Caco-2 (cell line): Measurements from ENCODE around the gene POTEB3. TPM values are rescaled to one million over a fixed set of nuclear protein-coding genes. Genes with fewer than 3 reads are reported as not detected.
"Not testable (repeated sequence)": the region's sequence is repeated elsewhere in the genome, so short reads cannot be mapped to it uniquely, and the experiment has no call there.

Experiments used
- BruUV-seq: library from RNA; stranded (reverse); fragments of 400-500 nt; replicated peaks from 2 replicates; lab custom pipeline; 2021; lab: Mats Ljungman, UMichigan
- CTCF ChIA-PET: fragments of 300-600 bp; sonication (Branson Sonifier 250); formaldehyde crosslinking; loops from one replicate; lab custom pipeline; 2022; ENCODE audit warnings: antibody characterized with exemption; lab: Charles Lee
- POLR2A ChIA-PET: fragments of 300-600 bp; sonication (Branson Sonifier 250); formaldehyde crosslinking; loops from one replicate; lab custom pipeline; 2022; ENCODE audit warnings: antibody characterized with exemption; lab: Charles Lee
- DNase-seq, 2 experiments: peaks; one replicate each; pipeline versions ENCODE4 v3.0.0 to v3.0.0-alpha.2; 2020 to 2022
- H3K27me3 ChIP-seq: replicated peaks from 2 replicates; pipeline ENCODE4 v1.6.0; 2011; ENCODE audit warnings: low read length; ENCODE audit not compliant: control insufficient read depth, insufficient read depth
- H3K36me3 ChIP-seq: 2 replicates; pipeline ENCODE4 v1.5.1; 2011; ENCODE audit warnings: low read length; ENCODE audit not compliant: control insufficient read depth, insufficient read depth
- H3K4me1 ChIP-seq: fragments of 250-450 bp; sonication (Bioruptor Pico); 2 replicates; pipeline ENCODE4 v1.5.1; 2020; ENCODE audit warnings: mild to moderate bottlenecking
- H3K4me3 ChIP-seq: 2 replicates; pipeline ENCODE4 v1.5.1; 2011; ENCODE audit warnings: low read depth, mild to moderate bottlenecking, control low read depth, low read length
- H3K9me3 ChIP-seq: fragments of 250-450 bp; sonication (Bioruptor Pico); 2 replicates; pipeline ENCODE4 v1.5.1; 2020; ENCODE audit warnings: mild to moderate bottlenecking, moderate library complexity
- H3K27ac Mint-ChIP-seq: one replicate; pipeline ENCODE4 v1.8.0; 2022; ENCODE audit warnings: mixed read lengths; ENCODE audit not compliant: unreplicated experiment
- H3K27me3 Mint-ChIP-seq: one replicate; pipeline ENCODE4 v1.8.0; 2022; ENCODE audit warnings: mixed read lengths; ENCODE audit not compliant: insufficient read depth, unreplicated experiment
- H3K36me3 Mint-ChIP-seq: one replicate; pipeline ENCODE4 v1.8.0; 2022; ENCODE audit warnings: mild to moderate bottlenecking, mixed read lengths; ENCODE audit not compliant: insufficient read depth, unreplicated experiment
- H3K4me1 Mint-ChIP-seq: one replicate; pipeline ENCODE4 v1.8.0; 2022; ENCODE audit warnings: low read depth, mixed read lengths; ENCODE audit not compliant: unreplicated experiment
- H3K4me3 Mint-ChIP-seq: one replicate; pipeline ENCODE4 v1.8.0; 2022; ENCODE audit warnings: mild to moderate bottlenecking, moderate library complexity, mixed read lengths; ENCODE audit not compliant: unreplicated experiment
- H3K9me3 Mint-ChIP-seq: one replicate; pipeline ENCODE4 v1.8.0; 2022; ENCODE audit warnings: mixed read lengths; ENCODE audit not compliant: unreplicated experiment
- intact Hi-C: fragments of 100-400 bp; cut with micrococcal nuclease; formaldehyde crosslinking; loops from one replicate; pipeline ENCODE4 v1.10.0; 2022; ENCODE audit not compliant: unreplicated experiment
- total RNA-seq: library from RNA; stranded (reverse); gene quantifications from 2 replicates; pipeline ENCODE4 v1.2.3, GENCODE V29; 2022

Gene POTEB3
- total RNA-seq, 1 experiment from 2014 or later, result not detected

- H3K9me3 Mint-ChIP-seq, H3K36me3 ChIP-seq, H3K27me3 ChIP-seq, H3K9me3 ChIP-seq, DNase-seq, POLR2A ChIA-PET, H3K4me3 ChIP-seq, H3K27ac Mint-ChIP-seq, H3K4me3 Mint-ChIP-seq, BruUV-seq, intact Hi-C loops, H3K27me3 Mint-ChIP-seq, H3K36me3 Mint-ChIP-seq, H3K4me1 ChIP-seq, CTCF ChIA-PET, H3K4me1 Mint-ChIP-seq: not testable (repeated sequence)
Observed at GRCh38 chr15:21398511-21398910, 41.8 kb downstream of the POTEB3 start.

GRCh38 chr15:21397656-21398055, 42.6 kb downstream of the POTEB3 start:
- H3K4me3 Mint-ChIP-seq, intact Hi-C loops, BruUV-seq, CTCF ChIA-PET, H3K4me3 ChIP-seq, H3K27me3 ChIP-seq, H3K9me3 Mint-ChIP-seq, H3K36me3 ChIP-seq, POLR2A ChIA-PET, H3K4me1 Mint-ChIP-seq, H3K36me3 Mint-ChIP-seq, H3K27me3 Mint-ChIP-seq, DNase-seq, H3K4me1 ChIP-seq, H3K9me3 ChIP-seq, H3K27ac Mint-ChIP-seq: not testable (repeated sequence)

GRCh38 chr15:21397186-21397585, 43.1 kb downstream of the POTEB3 start:
- POLR2A ChIA-PET, intact Hi-C loops, H3K4me1 Mint-ChIP-seq, DNase-seq, BruUV-seq, H3K27me3 Mint-ChIP-seq, CTCF ChIA-PET, H3K4me3 Mint-ChIP-seq, H3K36me3 ChIP-seq, H3K36me3 Mint-ChIP-seq, H3K9me3 Mint-ChIP-seq, H3K27ac Mint-ChIP-seq, H3K4me3 ChIP-seq, H3K4me1 ChIP-seq, H3K9me3 ChIP-seq, H3K27me3 ChIP-seq: not testable (repeated sequence)

GRCh38 chr15:21385961-21386360, 54.3 kb downstream of the POTEB3 start:
- H3K4me3 Mint-ChIP-seq, BruUV-seq, H3K36me3 ChIP-seq, H3K9me3 ChIP-seq, H3K9me3 Mint-ChIP-seq, DNase-seq, H3K4me1 Mint-ChIP-seq, H3K4me1 ChIP-seq, H3K4me3 ChIP-seq, POLR2A ChIA-PET, H3K27ac Mint-ChIP-seq, H3K36me3 Mint-ChIP-seq, intact Hi-C loops, CTCF ChIA-PET, H3K27me3 Mint-ChIP-seq, H3K27me3 ChIP-seq: not testable (repeated sequence)

GRCh38 chr15:21383866-21384485, 56.3 kb downstream of the POTEB3 start:
- DNase-seq, H3K4me1 Mint-ChIP-seq, H3K27me3 Mint-ChIP-seq, H3K27me3 ChIP-seq, H3K9me3 Mint-ChIP-seq, BruUV-seq, H3K36me3 ChIP-seq, H3K36me3 Mint-ChIP-seq, H3K4me3 Mint-ChIP-seq, H3K4me1 ChIP-seq, H3K9me3 ChIP-seq, H3K27ac Mint-ChIP-seq, H3K4me3 ChIP-seq, CTCF ChIA-PET, POLR2A ChIA-PET, intact Hi-C loops: not testable (repeated sequence)

- H3K27me3 ChIP-seq, H3K9me3 ChIP-seq, POLR2A ChIA-PET, H3K9me3 Mint-ChIP-seq, H3K27me3 Mint-ChIP-seq, H3K4me3 Mint-ChIP-seq, DNase-seq, H3K4me3 ChIP-seq, intact Hi-C loops, H3K36me3 Mint-ChIP-seq, H3K36me3 ChIP-seq, H3K27ac Mint-ChIP-seq, H3K4me1 Mint-ChIP-seq, H3K4me1 ChIP-seq, BruUV-seq, CTCF ChIA-PET: not testable (repeated sequence)
Observed at GRCh38 chr15:21373682-21374081, 66.6 kb downstream of the POTEB3 start.

GRCh38 chr15:21369177-21369576, 71.1 kb downstream of the POTEB3 start:
- H3K4me1 Mint-ChIP-seq, H3K9me3 ChIP-seq, H3K4me3 Mint-ChIP-seq, POLR2A ChIA-PET, H3K9me3 Mint-ChIP-seq, BruUV-seq, H3K4me3 ChIP-seq, H3K4me1 ChIP-seq, CTCF ChIA-PET, H3K36me3 ChIP-seq, H3K27me3 ChIP-seq, H3K27me3 Mint-ChIP-seq, intact Hi-C loops, DNase-seq, H3K27ac Mint-ChIP-seq, H3K36me3 Mint-ChIP-seq: not testable (repeated sequence)
